HG03045 (cell line): ENCODE measurements around the gene RAD51B.
"Not testable (repeated sequence)": the region's sequence is repeated elsewhere in the genome, so short reads cannot be mapped to it uniquely, and the experiment has no call there.

Source experiments
- ATAC-seq: cut with Tn5 transposase; IDR thresholded peaks from one replicate; pipeline ENCODE4 v1.9.1; 2021; ENCODE audit warnings: mild to moderate bottlenecking, moderate library complexity; ENCODE audit not compliant: unreplicated experiment

Gene RAD51B

GRCh38 chr14:68062651-68063050, 243.1 kb downstream of the RAD51B start:
- ATAC-seq, result no peak

GRCh38 chr14:68065322-68065721, 245.7 kb downstream of the RAD51B start:
- no peak for ATAC-seq

GRCh38 chr14:68074765-68075381, 255.3 kb downstream of the RAD51B start:
- ATAC-seq, result no peak

- ATAC-seq, result no peak
Measured at GRCh38 chr14:68075382-68076029, 255.9 kb downstream of the RAD51B start.

- ATAC-seq, result no peak
Measured at GRCh38 chr14:68076451-68076850, 256.9 kb downstream of the RAD51B start.

GRCh38 chr14:68079941-68080697, 260.5 kb downstream of the RAD51B start:
- no peak for ATAC-seq

- ATAC-seq, result no peak
Measured at GRCh38 chr14:68081489-68081888, 261.9 kb downstream of the RAD51B start.

GRCh38 chr14:68082698-68083291, 263.2 kb downstream of the RAD51B start:
- ATAC-seq, result no peak

GRCh38 chr14:68084256-68084655, 264.7 kb downstream of the RAD51B start:
- no peak for ATAC-seq

- no peak for ATAC-seq
Measured at GRCh38 chr14:68085742-68086141, 266.2 kb downstream of the RAD51B start.

- ATAC-seq, result no peak
Measured at GRCh38 chr14:68088451-68088854, 268.9 kb downstream of the RAD51B start.

- ATAC-seq, result no peak
Measured at GRCh38 chr14:68089146-68089731, 269.7 kb downstream of the RAD51B start.

- ATAC-seq, result no peak
Measured at GRCh38 chr14:68094158-68094557, 274.6 kb downstream of the RAD51B start.

GRCh38 chr14:68094752-68095151, 275.2 kb downstream of the RAD51B start:
- no peak for ATAC-seq

GRCh38 chr14:68097727-68098126, 278.1 kb downstream of the RAD51B start:
- no peak for ATAC-seq

GRCh38 chr14:68098834-68099233, 279.3 kb downstream of the RAD51B start:
- ATAC-seq, result no peak

- no peak for ATAC-seq
Measured at GRCh38 chr14:68099495-68100045, 280.0 kb downstream of the RAD51B start.

- not testable (repeated sequence) for ATAC-seq
Measured at GRCh38 chr14:68101715-68102301, 282.2 kb downstream of the RAD51B start.

GRCh38 chr14:68103853-68104252, 284.3 kb downstream of the RAD51B start:
- ATAC-seq, result no peak

GRCh38 chr14:68104518-68104917, 284.9 kb downstream of the RAD51B start:
- ATAC-seq, result no peak

- no peak for ATAC-seq
Measured at GRCh38 chr14:68105816-68106215, 286.2 kb downstream of the RAD51B start.
